DND-41 (cell line): ENCODE data around the gene SLC11A2.

Experiments
- EZH2 ChIP-seq: IDR thresholded peaks from 3 replicates; pipeline ENCODE4 v1.6.1; 2012; ENCODE audit warnings: borderline replicate concordance, low read depth, mild to moderate bottlenecking, moderate library complexity, low read length, inconsistent platforms; ENCODE audit not compliant: severe bottlenecking
- TF ChIP-seq, protein P1 (sequence below): IDR thresholded peaks from 2 replicates; pipeline ENCODE4 v1.5.1; 2012; ENCODE audit warnings: borderline replicate concordance, low read length, moderate library complexity, mild to moderate bottlenecking; ENCODE audit not compliant: poor library complexity, severe bottlenecking; ENCODE audit errors: extremely low read depth

DNA sequence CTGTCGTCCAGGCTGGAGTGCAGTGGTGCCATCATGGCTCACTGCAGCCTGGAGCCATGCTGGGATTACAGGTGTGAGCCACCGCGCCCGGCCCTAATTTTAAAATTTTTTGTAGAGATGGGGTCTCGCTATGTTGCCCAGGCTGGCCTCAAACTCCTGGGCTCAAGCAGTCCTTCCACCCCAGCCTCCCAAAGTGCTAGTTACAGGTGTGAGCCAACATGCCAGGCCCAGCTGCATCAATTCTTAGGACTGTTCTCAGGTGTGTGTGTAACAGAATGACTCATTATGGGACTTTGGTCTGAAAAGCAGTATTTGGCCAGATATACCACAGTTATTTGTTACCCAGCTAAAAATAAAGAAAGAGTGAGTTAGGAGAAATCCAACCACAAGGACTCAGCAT lies 39.3 kb upstream of the SLC11A2 start:
- TF ChIP-seq, protein P1, sequence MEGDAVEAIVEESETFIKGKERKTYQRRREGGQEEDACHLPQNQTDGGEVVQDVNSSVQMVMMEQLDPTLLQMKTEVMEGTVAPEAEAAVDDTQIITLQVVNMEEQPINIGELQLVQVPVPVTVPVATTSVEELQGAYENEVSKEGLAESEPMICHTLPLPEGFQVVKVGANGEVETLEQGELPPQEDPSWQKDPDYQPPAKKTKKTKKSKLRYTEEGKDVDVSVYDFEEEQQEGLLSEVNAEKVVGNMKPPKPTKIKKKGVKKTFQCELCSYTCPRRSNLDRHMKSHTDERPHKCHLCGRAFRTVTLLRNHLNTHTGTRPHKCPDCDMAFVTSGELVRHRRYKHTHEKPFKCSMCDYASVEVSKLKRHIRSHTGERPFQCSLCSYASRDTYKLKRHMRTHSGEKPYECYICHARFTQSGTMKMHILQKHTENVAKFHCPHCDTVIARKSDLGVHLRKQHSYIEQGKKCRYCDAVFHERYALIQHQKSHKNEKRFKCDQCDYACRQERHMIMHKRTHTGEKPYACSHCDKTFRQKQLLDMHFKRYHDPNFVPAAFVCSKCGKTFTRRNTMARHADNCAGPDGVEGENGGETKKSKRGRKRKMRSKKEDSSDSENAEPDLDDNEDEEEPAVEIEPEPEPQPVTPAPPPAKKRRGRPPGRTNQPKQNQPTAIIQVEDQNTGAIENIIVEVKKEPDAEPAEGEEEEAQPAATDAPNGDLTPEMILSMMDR: no peak
- no peak for TF ChIP-seq EZH2
